Activated CD4-positive, CD25-positive, alpha-beta regulatory T cell treated with anti-CD3 and anti-CD28 coated beads, Interleukin-2, amount 50 U/mL, for 72 hours (primary cell): ENCODE data around the gene PHOSPHO2.

Experiments used
- DNase-seq: peaks from one replicate; pipeline ENCODE4 v3.0.0; 2021

The PHOSPHO2 gene

DNA sequence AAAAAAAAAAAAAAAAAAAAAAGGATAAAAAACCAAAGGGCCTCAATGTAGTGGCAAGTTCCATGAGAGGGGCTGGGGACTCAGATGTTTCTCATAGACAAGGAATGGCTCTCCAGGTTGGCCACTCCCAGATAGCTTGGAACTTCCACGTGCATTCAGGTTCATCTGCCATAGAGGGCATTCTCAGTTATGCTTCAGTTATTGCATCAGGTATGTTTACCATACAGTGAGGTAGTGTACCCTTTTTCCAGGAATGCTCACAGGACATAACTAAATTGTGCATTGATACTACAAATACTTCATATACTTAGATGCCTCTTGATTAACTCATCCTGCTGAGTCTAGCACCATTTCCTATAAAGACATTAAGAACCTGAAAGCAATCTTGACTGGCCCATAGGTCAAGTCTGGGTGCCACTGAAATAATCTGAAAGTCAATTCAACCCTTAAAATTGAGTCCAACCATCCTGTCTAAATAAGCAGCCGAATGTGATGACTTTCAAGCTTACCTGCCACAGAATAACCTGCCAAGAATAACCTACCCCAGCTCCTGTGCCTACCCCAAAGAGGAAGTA, 24.7 kb downstream of the PHOSPHO2 start:
- no peak for DNase-seq

DNA sequence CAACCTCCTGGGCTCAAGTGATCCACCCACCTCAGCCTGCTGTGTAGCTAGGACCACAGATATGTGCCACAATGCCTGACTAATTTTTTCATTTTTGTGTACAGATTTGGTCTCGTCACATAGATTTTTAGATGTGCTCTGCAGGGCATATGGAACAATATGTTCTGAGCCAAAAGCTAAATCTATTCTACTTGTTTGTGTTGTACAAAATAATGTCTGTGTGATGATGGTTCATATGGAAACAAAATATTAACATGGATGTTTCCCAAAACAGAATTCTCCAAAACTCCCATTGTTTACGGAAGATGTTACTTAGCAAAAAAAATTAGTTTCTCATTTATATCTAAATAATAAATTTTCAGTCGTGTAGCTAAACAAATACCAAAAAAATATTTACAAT, 26.7 kb downstream of the PHOSPHO2 start:
- no peak for DNase-seq

DNA sequence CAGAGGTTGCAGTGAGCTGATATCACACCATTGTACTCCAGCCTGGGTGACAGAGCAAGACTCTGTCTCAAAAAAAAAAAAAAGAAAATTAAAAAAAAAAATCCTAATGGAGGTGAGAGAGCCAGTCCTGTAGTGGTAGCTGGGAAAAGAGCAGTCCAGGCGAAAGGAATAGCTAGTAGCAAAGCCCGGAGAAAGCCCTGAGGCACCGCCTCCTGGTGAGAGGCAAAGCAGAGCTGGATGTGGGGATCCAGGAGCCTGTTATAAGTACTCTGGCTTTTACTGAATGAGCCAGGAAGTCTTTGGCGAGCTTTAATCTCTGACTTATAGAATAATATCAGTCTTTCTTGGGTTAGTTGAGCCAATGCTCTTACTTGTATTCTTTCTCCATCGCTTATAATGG, 32.8 kb downstream of the PHOSPHO2 start:
- no peak for DNase-seq

GRCh38 chr2:169729274-169729605, 35.0 kb downstream of the PHOSPHO2 start:
- no peak for DNase-seq

DNA sequence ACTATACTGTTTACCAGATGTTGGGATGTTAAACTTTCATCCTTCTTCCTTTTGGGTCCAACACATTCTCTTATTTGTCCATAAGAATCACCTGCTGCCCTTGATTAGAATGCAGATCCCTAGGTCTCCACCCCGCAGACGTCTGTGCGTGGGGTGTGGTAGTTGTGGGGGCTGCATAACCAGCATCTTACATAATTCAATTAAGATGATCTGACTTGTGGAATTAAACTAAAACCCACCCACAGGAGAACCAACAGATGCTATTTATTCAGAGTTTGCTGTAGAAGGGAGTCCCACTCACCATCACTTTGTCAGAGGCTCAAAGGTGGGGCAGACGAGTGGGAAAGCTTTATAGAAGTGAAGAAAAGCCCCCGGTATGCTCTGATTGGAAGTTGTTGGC, 37.8 kb downstream of the PHOSPHO2 start:
- no peak for DNase-seq

- no peak for DNase-seq
Measured at GRCh38 chr2:169732583-169733358, 38.5 kb downstream of the PHOSPHO2 start.

DNA sequence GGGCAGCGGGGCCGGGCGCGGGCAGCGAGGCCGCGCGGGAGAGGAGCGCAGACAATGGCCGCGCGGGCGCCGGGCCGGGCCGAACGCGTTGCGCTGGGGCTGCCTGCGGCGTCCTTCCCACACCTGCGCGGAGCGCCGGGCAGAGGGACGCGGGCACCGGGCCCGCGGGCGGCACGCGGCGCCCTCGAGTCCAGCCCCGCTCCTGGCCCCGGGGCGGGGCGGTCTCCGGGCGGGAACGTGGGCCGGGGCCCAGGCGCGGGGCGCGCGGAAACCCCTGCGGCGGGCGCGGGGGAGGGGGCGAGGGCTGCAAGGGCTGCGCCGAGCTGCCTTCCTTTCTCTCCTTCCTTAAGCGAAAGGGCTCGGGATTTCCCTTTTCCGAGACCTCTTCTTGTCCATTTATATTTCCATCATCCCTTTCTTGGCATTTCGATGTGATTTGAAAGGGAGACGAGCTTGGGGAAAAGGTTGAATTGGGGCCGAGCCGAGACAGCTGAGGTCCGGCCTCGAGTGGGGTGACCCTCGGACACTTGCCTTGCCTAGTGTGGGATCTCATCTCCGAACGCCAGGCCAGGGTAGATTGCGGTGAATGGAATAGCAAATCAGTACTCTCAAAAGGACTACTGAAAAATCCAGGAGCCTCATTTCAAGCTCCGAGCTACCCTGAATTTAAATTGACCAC, 40.0 kb downstream of the PHOSPHO2 start:
- peak; percentile 33 for DNase-seq

DNA sequence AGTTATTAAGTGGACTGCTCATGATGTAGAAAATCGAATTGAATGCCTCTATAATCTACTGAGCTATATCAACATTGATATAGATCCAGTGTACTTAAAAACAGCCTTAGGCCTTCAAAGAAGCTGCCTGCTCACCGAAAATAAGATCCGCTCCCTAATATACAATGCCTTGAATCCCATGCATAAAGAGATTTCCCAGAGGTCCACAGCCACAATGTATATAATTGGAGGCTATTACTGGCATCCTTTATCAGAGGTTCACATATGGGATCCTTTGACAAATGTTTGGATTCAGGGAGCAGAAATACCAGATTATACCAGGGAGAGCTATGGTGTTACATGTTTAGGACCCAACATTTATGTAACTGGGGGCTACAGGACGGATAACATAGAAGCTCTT, 41.4 kb downstream of the PHOSPHO2 start:
- no peak for DNase-seq

- DNase-seq, result no peak
Measured at GRCh38 chr2:169736902-169737301, 42.6 kb downstream of the PHOSPHO2 start.

GRCh38 chr2:169738566-169739229, 44.4 kb downstream of the PHOSPHO2 start:
- no peak for DNase-seq

DNA sequence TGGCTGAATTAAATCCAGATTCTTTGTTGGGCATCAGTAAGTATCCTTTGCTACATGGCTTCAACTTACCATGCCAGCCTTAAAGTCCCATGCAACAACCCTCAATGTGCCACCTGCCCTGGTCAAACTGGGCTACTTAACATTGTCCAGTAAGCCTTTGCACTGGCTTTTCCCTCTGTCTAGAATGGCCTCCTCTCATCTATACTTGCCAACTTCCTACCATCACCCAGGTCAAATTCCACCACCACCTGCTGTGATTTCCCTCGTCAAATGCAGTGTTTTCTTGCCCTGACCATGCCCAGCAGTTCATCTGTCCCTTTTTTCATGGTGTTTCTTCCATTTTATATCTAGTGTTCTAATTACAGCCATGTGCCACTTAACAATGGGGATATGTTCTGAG, 45.1 kb downstream of the PHOSPHO2 start:
- no peak for DNase-seq

DNA sequence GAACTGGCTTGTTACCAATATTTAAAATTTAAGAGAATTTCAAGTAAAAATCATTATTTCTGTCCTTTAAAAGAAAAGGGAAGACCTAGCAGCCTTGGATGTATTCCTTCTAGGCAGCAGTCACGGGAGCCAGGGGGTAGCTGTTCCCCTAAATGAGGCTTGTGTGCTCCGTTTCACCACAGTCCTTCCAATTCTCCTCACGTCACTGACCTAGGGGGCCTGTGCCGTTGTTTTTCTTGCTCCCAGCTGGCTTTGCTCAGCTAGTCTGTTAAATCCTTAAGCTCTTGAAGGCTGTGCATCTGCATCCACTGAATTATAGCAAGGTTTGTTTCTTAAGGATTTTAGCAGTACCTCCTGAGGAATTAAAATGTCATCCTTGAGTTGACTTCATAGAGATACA, 49.3 kb downstream of the PHOSPHO2 start:
- DNase-seq, result no peak

DNA sequence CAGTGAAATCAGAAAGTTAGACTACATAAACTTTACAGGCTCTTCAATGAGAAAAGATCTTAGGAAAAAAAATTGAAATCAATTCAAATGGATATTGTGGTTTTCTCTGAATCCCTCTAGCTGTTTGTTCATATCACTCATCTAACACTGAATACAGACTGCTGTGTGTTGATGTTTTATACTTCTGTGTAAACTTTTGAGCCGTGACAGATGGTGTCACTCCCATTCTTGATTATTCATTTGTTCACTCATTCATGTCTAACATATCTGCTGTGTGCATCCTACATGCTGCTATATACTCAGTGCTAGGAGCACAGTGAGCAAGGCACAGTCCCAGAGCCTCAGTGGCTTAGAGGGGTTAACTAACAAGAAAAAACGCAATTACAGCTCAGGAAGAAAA, 52.0 kb downstream of the PHOSPHO2 start:
- DNase-seq, result no peak

DNA sequence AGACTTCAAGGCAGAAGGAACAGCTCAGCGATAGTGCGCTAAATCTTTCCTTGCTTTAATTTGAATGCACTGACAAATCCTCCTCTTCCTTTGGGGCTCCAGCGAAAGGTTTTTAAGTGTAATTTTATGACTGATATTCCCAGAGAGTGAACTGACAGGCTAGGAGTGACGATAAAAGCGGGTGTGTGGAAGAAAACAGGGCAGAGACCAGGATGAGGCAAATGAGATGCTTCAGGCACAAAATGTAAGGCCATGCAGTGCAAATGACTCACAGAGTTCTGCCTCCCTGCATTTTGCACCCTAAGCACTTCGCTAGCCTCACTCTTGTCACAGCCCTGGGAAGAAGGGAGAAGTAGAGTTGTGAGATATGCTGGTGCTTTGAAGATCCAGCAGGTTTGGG, 54.0 kb downstream of the PHOSPHO2 start:
- DNase-seq, result no peak
